ENCODE data around the gene GPR137.

GPR137 gene

DNA sequence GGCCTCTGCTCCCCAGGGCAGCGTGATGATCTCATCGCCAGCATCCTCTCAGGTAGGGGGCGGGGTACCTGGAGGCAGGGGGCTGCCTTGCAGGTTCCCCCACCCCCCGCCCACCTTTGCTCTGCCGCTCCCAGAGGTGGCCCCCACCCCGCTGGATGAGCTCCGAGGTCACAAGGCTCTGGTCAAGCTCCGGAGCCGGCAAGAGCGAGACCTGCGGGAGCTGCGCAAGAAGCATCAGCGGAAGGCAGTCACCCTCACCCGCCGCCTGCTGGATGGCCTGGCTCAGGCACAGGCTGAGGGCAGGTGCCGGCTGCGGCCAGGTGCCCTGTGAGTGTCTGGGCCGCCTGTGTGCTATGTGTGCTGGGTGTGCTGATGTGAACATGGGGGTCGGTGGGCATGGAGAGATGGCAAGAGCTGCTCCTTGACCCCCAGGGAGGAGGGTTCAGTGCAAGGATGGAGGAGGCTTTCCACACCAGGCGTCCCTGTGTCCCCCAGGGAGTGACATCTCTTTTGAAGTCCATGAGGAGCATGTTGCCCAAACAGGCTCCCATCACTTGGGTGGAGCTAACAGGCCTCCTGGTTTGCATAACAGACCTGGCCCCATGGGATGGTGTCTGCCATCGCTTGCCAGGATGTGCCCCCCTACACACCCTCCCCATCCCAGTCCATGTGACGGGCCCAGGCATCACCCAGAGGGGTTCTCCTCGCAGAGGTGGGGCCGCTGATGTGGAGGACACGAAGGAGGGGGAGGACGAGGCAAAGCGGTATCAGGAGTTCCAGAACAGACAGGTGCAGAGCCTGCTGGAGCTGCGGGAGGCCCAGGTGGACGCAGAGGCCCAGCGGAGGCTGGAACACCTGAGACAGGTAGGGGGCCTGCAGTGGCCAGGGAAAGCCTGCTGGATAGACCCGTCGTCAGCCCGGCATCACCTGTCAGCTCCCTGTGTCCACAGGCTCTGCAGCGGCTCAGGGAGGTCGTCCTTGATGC, 20.2 kb upstream of the GPR137 start:
- no peak for DNase-seq

DNA sequence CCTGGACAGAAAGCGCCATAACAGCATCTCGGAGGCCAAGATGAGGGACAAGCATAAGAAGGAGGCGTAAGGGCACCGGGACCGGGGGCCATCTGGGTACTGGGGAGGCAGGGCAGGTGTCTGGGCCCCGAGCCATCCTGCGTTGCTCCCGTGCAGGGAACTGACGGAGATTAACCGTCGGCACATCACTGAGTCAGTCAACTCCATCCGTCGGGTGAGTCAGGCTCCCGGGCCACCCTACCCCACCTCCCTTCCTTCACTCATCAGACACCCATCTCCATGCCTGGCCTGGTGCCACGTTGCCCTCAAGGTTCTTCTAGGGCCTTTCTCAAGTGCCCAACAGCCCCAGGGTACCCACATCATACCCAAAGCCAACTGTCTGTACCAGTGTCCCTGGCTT, 19.3 kb upstream of the GPR137 start:
- peak; percentile 70 for DNase-seq

DNA sequence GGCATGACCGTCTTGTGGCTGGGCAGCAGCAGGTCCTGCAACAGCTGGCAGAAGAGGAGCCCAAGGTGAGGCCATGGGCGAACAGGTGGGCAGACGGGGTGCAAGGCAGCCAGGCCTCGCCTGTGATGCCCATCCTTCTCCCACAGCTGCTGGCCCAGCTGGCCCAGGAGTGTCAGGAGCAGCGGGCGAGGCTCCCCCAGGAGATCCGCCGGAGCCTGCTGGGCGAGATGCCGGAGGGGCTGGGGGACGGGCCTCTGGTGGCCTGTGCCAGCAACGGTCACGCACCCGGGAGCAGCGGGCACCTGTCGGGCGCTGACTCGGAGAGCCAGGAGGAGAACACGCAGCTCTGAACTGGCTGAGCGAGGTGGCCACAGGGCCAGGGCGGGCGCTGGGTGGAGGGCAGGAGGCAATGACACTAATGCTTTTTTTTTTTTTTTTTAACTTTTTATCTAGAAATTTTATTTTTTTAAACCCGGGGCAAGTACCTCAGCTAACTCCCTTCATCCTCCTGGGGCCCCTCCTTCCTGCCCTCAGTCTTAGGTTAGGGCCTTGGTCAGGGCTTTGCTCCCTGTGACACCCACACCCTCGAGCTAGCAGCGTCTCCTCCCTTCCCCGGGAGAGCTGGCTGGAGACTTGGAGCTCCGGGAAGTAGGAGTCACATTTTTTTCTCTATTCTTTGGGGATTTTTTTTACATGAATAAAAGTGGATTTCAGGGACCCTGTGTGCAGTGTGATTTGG, 18.3 kb upstream of the GPR137 start:
- no peak for DNase-seq

DNA sequence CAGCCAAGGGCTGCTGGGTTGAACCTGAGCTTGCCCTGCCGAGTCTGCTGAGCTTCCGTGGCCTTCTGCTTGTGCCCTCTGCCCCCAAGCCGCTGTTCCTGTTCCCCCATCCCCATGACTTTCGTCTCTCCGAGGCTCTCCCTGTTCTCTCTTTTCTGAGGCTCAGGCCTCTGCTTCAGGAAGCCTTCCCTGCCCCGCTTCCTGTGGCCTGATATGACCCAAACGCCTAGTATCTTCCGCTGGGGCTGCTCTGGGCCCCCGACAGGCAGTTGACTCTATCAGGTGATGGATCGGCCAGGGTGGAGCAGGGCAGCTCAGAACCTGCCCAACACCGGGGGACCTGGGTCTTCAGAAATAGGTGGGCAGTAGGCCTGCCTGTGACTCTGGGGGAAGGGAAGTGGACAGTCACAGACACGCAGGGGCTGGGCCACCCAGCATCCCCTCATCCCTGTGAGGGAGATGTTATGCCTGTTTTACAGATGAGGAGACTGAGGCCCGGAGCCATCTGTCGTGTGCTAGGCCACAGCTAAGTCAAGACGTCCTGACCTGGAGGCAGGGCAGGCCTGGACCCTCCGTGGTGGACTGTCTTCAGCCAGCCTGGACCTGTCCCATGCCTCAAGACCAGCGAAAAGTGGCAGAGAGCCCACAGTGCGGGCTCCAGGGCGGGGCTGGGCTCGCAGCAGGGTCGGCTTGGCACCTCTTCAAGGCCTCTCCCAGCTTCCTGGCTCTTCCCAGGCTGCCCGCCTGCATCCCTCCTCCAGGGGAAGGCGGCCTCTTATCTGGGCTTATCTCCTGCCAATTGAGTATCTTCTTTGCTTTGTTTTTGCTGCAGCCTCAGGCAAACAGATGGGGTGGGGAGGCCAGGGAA, 17.4 kb upstream of the GPR137 start:
- DNase-seq: peak; percentile 79

DNA sequence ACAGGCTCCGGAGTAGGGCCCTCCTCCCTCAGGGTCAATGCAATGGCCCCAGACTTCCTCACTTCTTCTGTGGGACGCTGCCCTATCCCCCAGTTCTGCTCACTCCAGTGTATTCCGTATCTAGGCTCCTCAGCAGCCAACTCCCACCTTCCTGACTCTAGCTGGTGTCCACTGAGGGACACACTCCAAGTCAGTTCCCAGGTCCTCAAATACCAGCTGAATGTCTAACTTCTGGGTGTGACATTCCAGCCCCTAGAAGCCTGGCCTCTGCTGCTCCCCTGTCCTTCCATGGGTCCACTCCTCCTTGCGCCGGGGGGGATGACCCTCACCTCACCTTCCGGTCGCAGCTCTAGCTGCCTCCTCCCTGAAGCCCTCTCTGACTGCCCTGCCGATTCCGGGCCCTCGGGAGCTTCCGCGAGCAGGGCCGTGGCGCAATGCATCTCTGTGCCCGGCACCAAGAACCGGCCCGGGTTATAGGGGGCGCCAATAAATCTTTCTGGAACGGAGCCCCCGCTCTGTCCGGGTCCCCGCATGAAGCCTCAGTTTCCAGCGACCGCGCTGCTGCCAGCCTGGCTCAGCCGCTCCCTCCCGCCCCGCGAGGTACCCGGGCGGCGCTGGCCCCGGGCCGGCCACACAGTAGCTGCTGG, 16.6 kb upstream of the GPR137 start:
- DNase-seq: peak; percentile 68

GRCh38 chr11:64269540-64270220, 16.0 kb upstream of the GPR137 start:
- DNase-seq: peak; percentile 100

DNA sequence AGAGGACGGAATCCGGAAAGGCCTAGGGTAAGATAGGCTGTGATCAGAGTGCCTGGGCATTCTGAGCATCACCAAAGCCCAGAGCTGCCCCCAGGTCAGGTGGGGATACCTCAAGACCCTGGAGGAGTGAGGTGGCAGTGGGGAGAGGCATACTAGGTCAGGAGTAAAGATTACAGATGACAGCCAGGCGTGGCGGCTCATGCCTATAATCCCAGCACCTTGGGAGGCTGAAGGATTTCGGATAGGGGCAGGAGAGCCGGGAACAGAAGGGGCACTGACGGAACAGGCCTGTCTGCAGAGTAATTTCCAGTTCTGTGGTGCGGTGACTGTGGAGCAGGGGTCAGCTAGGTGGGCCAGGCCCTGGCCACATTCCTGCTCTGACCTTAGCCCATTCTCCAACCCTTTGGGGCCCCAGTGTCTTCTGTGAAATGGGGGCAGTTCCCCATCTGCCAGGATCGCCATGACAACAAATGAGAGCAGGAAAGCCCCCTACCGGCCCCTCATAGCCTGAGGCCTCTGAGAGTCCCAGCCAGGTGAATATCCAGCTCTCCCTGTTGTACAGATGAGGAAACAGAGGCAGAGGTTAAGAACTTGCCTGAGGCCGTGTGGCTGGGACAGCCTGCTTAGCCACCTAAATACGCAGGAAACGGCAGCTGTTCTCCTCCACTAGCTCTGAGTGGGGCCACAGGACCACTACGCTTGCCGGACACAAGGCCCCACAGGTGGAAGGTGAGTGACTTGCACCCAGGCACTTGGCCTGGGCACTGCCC, 10.4 kb upstream of the GPR137 start:
- no peak for DNase-seq

GRCh38 chr11:64275841-64276240, 9.8 kb upstream of the GPR137 start:
- no peak for DNase-seq

- peak; percentile 94 for DNase-seq
These were observed 8.8 kb upstream of the GPR137 start for GRCh38 chr11:64276653-64277431.

GRCh38 chr11:64278576-64279190, 7.0 kb upstream of the GPR137 start:
- DNase-seq: no peak

- no peak for DNase-seq
These were observed 3.5 kb upstream of the GPR137 start for GRCh38 chr11:64281957-64282770.

DNA sequence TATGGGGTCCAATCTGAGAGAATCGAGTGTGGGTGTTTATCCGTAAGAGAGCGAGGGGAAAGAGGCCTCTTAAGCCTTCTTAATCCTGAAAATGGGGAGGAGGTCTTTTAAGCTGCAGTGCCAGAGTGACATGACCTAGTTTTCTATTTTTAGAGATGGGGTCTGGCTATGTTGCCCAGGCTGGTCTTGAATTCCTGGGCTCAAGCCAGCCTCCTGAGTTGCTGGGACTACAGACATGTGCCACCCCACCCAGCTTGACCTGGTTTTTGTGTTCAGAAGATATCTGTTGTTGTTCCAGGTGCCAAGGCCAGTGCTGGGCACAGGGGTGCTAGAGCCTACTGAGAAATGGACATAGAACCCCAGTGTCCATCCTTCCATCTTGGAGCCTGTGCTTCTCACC, 2.6 kb upstream of the GPR137 start:
- DNase-seq: no peak

DNA sequence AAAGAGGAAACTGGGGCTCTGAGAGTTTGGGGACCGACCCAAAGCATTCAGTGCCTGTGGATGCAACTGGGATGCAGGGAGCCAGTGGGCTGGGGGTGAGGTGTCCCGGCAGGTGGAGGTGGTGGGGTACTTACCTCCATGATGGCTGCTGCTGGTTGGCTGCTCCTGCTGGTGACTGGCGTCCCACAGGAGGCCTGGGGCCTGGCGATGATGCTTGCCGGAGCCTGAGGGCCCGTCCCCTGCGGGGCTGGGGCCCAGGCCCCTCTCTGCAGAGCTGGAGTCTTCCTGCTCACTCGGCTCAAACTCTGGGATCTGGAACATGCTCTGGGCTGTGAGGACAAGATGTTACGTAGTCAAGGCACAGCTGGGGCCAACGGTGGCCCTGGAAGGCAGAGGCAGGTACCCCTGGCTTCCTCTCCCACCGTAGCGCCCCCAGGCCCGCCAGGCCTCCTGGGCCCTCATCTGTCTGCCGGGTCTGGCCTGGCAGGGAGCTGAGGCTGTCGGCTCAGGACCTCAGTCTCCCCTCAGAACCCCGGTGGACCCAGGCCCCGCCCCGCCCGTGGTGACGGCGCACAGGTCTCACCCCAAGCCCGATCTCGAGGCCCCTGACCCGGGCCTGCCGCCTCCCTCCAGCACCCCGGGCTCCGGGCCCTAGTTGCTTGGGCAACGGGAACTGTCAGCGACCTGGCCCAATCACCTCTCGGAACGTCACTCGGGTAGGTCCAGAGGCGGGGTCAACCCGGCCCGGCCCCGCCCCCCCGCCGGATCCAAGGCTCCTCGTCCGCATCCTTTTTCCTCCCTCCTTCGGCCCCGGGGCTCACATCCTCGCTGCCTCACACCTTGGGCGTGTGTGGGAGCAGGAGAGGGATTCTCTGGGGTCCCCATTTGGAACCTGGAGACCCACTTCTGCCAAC, 1.3 kb upstream of the GPR137 start, which contains the start of gene BAD:
Gene BAD, minus strand, starts transcription at position 618 of the 914 bp plus-strand sequence. Its CDS starts 297 bp downstream, at position 321.
- peak; percentile 93 for DNase-seq

- DNase-seq: no peak
These were observed 495 bp downstream of the GPR137 start for GRCh38 chr11:64285885-64286800.

DNA sequence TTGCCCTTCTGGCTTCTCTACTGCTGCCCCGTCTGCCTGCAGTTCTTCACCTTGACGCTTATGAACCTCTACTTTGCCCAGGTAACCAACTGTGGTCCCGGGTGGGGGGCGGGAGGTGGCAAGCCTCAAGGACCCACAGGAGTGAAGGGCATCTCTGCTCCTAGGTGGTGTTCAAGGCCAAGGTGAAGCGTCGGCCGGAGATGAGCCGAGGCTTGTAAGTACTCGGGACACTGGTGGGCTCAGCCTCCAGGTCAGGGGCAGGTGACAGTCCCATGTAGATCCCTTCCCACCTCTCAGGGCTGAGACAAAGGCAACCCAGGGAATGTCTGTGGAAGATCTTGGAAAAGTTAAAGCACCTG, 1.1 kb downstream of the GPR137 start:
- no peak for DNase-seq

GRCh38 chr11:64287676-64288352, 2.2 kb downstream of the GPR137 start:
- DNase-seq: no peak

All from EL (cell line).